GM12878 (cell line): ENCODE data around the gene PTPRD. TPM values are rescaled to one million over a fixed set of nuclear protein-coding genes. Genes with fewer than 3 reads are reported as not detected.

ENCODE experiments used
- ATAC-seq: fragments of 200-7000 bp; cut with Tn5 transposase; 3 replicates; pipeline ENCODE4 v1.9.1; 2020; ENCODE audit warnings: mild to moderate bottlenecking, moderate library complexity
- BruUV-seq: library from RNA; stranded (reverse); fragments of 400-500 nt; replicated peaks from 2 replicates; lab custom pipeline; 2021; lab: Mats Ljungman, UMichigan
- CTCF ChIA-PET: fragments of 300-600 bp; sonication (Branson Sonifier 250); formaldehyde crosslinking; extraction: SDS; loops from one replicate; lab custom pipeline; 2021; ENCODE audit warnings: inconsistent platforms; lab: Yijun Ruan, JAX
- POLR2A ChIA-PET: fragments of 350-600 bp; formaldehyde crosslinking; extraction: SDS; loops from one replicate; lab custom pipeline; 2021; ENCODE audit warnings: inconsistent platforms; lab: Charles Lee
- RAD21 ChIA-PET: fragments of 300-600 bp; sonication (Branson Sonifier 250); formaldehyde crosslinking; loops from one replicate; lab custom pipeline; 2023; ENCODE audit warnings: antibody characterized with exemption; ENCODE audit not compliant: unreplicated experiment; lab: Charles Lee
- SMC1A ChIA-PET: fragments of 300-600 bp; sonication (Branson Sonifier 250); formaldehyde crosslinking; loops from one replicate; lab custom pipeline; 2023; ENCODE audit not compliant: unreplicated experiment, uncharacterized antibody; lab: Charles Lee
- DNase-seq: peaks from one replicate; pipeline ENCODE4 v3.0.0-alpha.2; 2011; ENCODE audit warnings: low read depth, low spot score
- FAIRE-seq: peaks from 3 replicates; lab custom pipeline; 2011; peaks lifted over from hg19 to GRCh38; lab: Jason Lieb, UNC
- H2AFZ ChIP-seq: 2 replicates; pipeline ENCODE4 v1.6.0; 2011; ENCODE audit warnings: low read depth, low read length, control low read depth; ENCODE audit not compliant: control insufficient read depth
- H3K27ac ChIP-seq: 2 replicates; pipeline ENCODE4 v1.5.1; 2011; ENCODE audit warnings: control low read depth; ENCODE audit not compliant: control insufficient read depth, insufficient read depth
- H3K27me3 ChIP-seq, 2 experiments: replicated peaks in 1 of 2; 2 replicates each; pipeline versions ENCODE4 v1.6.0 to v1.6.1; 2011; ENCODE audit warnings: low read length in 1 of 2; ENCODE audit not compliant: control insufficient read depth in 2 of 2, insufficient read depth in 2 of 2
- H3K36me3 ChIP-seq, 2 experiments: 2 replicates each; pipeline ENCODE4 v1.5.1; 2011; ENCODE audit warnings: low read length in 1 of 2; ENCODE audit not compliant: control insufficient read depth in 2 of 2, insufficient read depth in 2 of 2
- H3K4me1 ChIP-seq: 2 replicates; pipeline ENCODE4 v1.6.1; 2011; ENCODE audit warnings: mild to moderate bottlenecking, low read length, moderate library complexity, mixed read lengths; ENCODE audit not compliant: control insufficient read depth, insufficient read depth
- H3K4me2 ChIP-seq: 2 replicates; pipeline ENCODE4 v1.6.0; 2011; ENCODE audit warnings: control low read depth; ENCODE audit not compliant: control insufficient read depth, insufficient read depth
- H3K4me3 ChIP-seq: fragments of 200-600 bp; sonication (generic); 2 replicates; pipeline ENCODE4 v1.5.1; 2016
- H3K79me2 ChIP-seq: 2 replicates; pipeline ENCODE4 v1.6.0; 2011; ENCODE audit warnings: low read length; ENCODE audit not compliant: control insufficient read depth, insufficient read depth
- H3K9ac ChIP-seq: 2 replicates; pipeline ENCODE4 v1.8.0; 2011; ENCODE audit warnings: low read length, control low read depth, mixed read lengths; ENCODE audit not compliant: control insufficient read depth, insufficient read depth
- H3K9me3 ChIP-seq: replicated peaks from 3 replicates; pipeline ENCODE4 v1.5.1; 2011; ENCODE audit warnings: mild to moderate bottlenecking, low read length; ENCODE audit not compliant: control insufficient read depth, insufficient read depth
- H4K20me1 ChIP-seq: 2 replicates; pipeline ENCODE4 v1.6.0; 2011; ENCODE audit not compliant: control insufficient read depth, insufficient read depth
- ATF7 ChIP-seq: fragments of 450-650 bp; IDR thresholded peaks from 2 replicates; pipeline ENCODE4 v1.6.1; 2016; ENCODE audit warnings: low read depth, mild to moderate bottlenecking
- BACH1 ChIP-seq: fragments of 450-650 bp; IDR thresholded peaks from 2 replicates; pipeline ENCODE4 v1.6.1; 2017; ENCODE audit warnings: mild to moderate bottlenecking, borderline replicate concordance
- BRCA1 ChIP-seq: IDR thresholded peaks from 2 replicates; pipeline ENCODE4 v1.6.1; 2011; ENCODE audit warnings: low read depth, low read length, improper control_type of control experiment
- CHD1 ChIP-seq: IDR thresholded peaks from 2 replicates; pipeline ENCODE4 v1.6.1; 2012; ENCODE audit warnings: low read depth, low read length, improper control_type of control experiment
- CHD4 ChIP-seq: fragments of 200-600 bp; sonication (generic); IDR thresholded peaks from 2 replicates; pipeline ENCODE4 v1.6.1; 2016; ENCODE audit warnings: mild to moderate bottlenecking
- GABPA ChIP-seq: IDR thresholded peaks from 2 replicates; pipeline ENCODE4 v1.6.1; 2014; ENCODE audit warnings: antibody characterized with exemption, low read depth, mild to moderate bottlenecking, inconsistent platforms
- NKRF ChIP-seq: fragments of 450-650 bp; conservative IDR thresholded peaks from 2 replicates; pipeline ENCODE4 v1.6.1; 2017; ENCODE audit warnings: mild to moderate bottlenecking, moderate library complexity
- PAX5 ChIP-seq: IDR thresholded peaks from 2 replicates; pipeline ENCODE4 v1.6.1; 2011; ENCODE audit warnings: low read depth, low read length, borderline replicate concordance
- SIN3A ChIP-seq: IDR thresholded peaks from 2 replicates; pipeline ENCODE4 v1.6.1; 2012; ENCODE audit warnings: low read depth, low read length, improper control_type of control experiment
- SREBF1 ChIP-seq: IDR thresholded peaks from 2 replicates; pipeline ENCODE4 v1.6.1; 2012; ENCODE audit warnings: mild to moderate bottlenecking, low read length
- WGBS: methylation state at CpG from one replicate; pipeline ENCODE4 v1.1.6; 2016; ENCODE audit warnings: low lambda C conversion rate; ENCODE audit not compliant: insufficient replicate concordance, insufficient coverage; ENCODE audit errors: missing lambda C conversion rate; 5-methylcytosine and 5-hydroxymethylcytosine counted together
- in situ Hi-C: fragments of 300-500 bp; cut with MboI; formaldehyde crosslinking; loops from 9 replicates; pipeline ENCODE4 v1.14.3; 2018; ENCODE audit warnings: mixed read lengths
- intact Hi-C: fragments of 100-400 bp; cut with micrococcal nuclease; formaldehyde crosslinking; loops from one replicate; pipeline ENCODE4 v1.14.2; 2022; ENCODE audit not compliant: unreplicated experiment
- polyA plus RNA-seq, 11 experiments: library from polyadenylated mRNA; depleted of rRNA in 4 of 11; unstranded in 6 of 11; stranded (reverse) in 5 of 11; fragments of >200 nt; fragmentation: Nextera tagmentation in 4 of 11; fragmentation: Illumina TruSeq in 1 of 11; extraction: Ambion mirVana in 4 of 11; extraction: Trizol in 1 of 11; gene quantifications; 1 replicate in 1 of 11; 2 replicates in 10 of 11; pipeline versions ENCODE4 v1.2.1 to v1.2.3, GENCODE V29; 2011 to 2016; ENCODE audit warnings: inconsistent platforms in 2 of 11, missing spikeins in 2 of 11, low read depth in 1 of 11
- total RNA-seq, 4 experiments: library from RNA; depleted of rRNA in 3 of 4; stranded (reverse); fragments of >200 nt in 3 of 4; fragmentation: Illumina TruSeq in 1 of 4; extraction: Trizol in 1 of 4; gene quantifications; 2 replicates each; pipeline versions ENCODE4 v1.2.1 to v1.2.3, GENCODE V29; 2013 to 2021
- TF ChIP-seq, protein P1 (sequence below): fragments of 450-650 bp; IDR thresholded peaks from 2 replicates; pipeline ENCODE4 v1.6.1; 2017; ENCODE audit warnings: mild to moderate bottlenecking, moderate library complexity
- TF ChIP-seq, protein P2 (sequence below): IDR thresholded peaks from 2 replicates; pipeline ENCODE4 v1.6.1; 2011; ENCODE audit warnings: low read depth, mild to moderate bottlenecking, low read length, moderate library complexity, borderline replicate concordance; ENCODE audit errors: extremely low read depth
- TF ChIP-seq, protein P3 (sequence below): fragments of 450-650 bp; formaldehyde crosslinking; IDR thresholded peaks from 2 replicates; pipeline ENCODE4 v1.4.0; 2020; ENCODE audit warnings: mild to moderate bottlenecking, moderate library complexity
- TF ChIP-seq, protein P4 (sequence below): fragments of 450-650 bp; IDR thresholded peaks from 2 replicates; pipeline ENCODE4 v1.6.1; 2017; ENCODE audit warnings: borderline replicate concordance

Gene PTPRD
- total and polyA plus RNA-seq, 10 of the 15 experiments (the other 5 are each of a cell fraction or from before 2014, with no cell fraction given), result under 0.01 to 0.05 (median 0.01) TPM; not detected in 7

DNA sequence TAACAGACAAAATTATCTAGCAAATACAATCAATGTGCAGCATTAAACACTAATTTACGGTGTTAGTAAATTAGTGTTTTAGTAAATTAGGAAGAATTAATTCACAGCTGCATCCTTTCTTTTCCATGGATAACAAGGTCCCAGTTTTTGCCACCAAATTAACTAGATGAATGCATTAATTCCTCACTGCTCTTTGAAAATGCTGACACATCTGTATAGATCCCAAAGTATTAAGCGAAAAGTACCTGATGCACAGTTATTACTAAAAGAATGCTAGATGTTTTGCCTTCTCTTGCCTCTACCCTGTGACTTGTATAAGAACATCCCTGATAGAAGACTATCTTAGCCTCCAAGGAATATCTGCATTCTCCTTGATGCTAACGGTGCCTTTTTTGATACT, 2200.5 kb downstream of the PTPRD start:
- Histone ChIP-seq H3K9me3 (no peaks in the 10 kb centered on the region), H3K27ac (no peak overlapping the region), H3K36me3 (no peaks in the 10 kb centered on the region), H3K79me2 (no peaks in the 10 kb centered on the region), H3K4me2 (no peak overlapping the region), H4K20me1 (no peaks in the 10 kb centered on the region), H3K27me3 (no peaks in the 10 kb centered on the region), H3K9ac (no peak overlapping the region), H2AFZ (no peak overlapping the region), H3K4me3 (no peak overlapping the region), H3K4me1 (no peaks in the 10 kb centered on the region)
- WGBS, result 23% methylated on average over 3 of the region's 3 CpGs
- BruUV-seq, result no TSS peak
- DNase-seq, result no peak
- ChIA-PET RAD21 (no interaction called here), CTCF (no interaction called here), POLR2A (no interaction called here), SMC1A (no interaction called here)
- in situ Hi-C loops, result no loop called here
- intact Hi-C loops, result no loop called here
- no peak for ATAC-seq
- no peak for TF ChIP-seq NKRF
- TF ChIP-seq SREBF1, result no peak
- no peak for TF ChIP-seq PAX5
- TF ChIP-seq SIN3A, result no peak
- no peak for TF ChIP-seq ATF7
- TF ChIP-seq, protein P1, sequence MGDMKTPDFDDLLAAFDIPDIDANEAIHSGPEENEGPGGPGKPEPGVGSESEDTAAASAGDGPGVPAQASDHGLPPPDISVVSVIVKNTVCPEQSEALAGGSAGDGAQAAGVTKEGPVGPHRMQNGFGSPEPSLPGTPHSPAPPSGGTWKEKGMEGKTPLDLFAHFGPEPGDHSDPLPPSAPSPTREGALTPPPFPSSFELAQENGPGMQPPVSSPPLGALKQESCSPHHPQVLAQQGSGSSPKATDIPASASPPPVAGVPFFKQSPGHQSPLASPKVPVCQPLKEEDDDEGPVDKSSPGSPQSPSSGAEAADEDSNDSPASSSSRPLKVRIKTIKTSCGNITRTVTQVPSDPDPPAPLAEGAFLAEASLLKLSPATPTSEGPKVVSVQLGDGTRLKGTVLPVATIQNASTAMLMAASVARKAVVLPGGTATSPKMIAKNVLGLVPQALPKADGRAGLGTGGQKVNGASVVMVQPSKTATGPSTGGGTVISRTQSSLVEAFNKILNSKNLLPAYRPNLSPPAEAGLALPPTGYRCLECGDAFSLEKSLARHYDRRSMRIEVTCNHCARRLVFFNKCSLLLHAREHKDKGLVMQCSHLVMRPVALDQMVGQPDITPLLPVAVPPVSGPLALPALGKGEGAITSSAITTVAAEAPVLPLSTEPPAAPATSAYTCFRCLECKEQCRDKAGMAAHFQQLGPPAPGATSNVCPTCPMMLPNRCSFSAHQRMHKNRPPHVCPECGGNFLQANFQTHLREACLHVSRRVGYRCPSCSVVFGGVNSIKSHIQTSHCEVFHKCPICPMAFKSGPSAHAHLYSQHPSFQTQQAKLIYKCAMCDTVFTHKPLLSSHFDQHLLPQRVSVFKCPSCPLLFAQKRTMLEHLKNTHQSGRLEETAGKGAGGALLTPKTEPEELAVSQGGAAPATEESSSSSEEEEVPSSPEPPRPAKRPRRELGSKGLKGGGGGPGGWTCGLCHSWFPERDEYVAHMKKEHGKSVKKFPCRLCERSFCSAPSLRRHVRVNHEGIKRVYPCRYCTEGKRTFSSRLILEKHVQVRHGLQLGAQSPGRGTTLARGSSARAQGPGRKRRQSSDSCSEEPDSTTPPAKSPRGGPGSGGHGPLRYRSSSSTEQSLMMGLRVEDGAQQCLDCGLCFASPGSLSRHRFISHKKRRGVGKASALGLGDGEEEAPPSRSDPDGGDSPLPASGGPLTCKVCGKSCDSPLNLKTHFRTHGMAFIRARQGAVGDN, result no peak
- TF ChIP-seq, protein P2, sequence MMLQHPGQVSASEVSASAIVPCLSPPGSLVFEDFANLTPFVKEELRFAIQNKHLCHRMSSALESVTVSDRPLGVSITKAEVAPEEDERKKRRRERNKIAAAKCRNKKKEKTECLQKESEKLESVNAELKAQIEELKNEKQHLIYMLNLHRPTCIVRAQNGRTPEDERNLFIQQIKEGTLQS, result no peak
- no peak for TF ChIP-seq CHD4
- no peak for TF ChIP-seq CHD1
- TF ChIP-seq BRCA1, result no peak
- TF ChIP-seq, protein P3, sequence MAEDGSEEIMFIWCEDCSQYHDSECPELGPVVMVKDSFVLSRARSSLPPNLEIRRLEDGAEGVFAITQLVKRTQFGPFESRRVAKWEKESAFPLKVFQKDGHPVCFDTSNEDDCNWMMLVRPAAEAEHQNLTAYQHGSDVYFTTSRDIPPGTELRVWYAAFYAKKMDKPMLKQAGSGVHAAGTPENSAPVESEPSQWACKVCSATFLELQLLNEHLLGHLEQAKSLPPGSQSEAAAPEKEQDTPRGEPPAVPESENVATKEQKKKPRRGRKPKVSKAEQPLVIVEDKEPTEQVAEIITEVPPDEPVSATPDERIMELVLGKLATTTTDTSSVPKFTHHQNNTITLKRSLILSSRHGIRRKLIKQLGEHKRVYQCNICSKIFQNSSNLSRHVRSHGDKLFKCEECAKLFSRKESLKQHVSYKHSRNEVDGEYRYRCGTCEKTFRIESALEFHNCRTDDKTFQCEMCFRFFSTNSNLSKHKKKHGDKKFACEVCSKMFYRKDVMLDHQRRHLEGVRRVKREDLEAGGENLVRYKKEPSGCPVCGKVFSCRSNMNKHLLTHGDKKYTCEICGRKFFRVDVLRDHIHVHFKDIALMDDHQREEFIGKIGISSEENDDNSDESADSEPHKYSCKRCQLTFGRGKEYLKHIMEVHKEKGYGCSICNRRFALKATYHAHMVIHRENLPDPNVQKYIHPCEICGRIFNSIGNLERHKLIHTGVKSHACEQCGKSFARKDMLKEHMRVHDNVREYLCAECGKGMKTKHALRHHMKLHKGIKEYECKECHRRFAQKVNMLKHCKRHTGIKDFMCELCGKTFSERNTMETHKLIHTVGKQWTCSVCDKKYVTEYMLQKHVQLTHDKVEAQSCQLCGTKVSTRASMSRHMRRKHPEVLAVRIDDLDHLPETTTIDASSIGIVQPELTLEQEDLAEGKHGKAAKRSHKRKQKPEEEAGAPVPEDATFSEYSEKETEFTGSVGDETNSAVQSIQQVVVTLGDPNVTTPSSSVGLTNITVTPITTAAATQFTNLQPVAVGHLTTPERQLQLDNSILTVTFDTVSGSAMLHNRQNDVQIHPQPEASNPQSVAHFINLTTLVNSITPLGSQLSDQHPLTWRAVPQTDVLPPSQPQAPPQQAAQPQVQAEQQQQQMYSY, result no peak
- TF ChIP-seq BACH1, result no peak
- TF ChIP-seq, protein P4, sequence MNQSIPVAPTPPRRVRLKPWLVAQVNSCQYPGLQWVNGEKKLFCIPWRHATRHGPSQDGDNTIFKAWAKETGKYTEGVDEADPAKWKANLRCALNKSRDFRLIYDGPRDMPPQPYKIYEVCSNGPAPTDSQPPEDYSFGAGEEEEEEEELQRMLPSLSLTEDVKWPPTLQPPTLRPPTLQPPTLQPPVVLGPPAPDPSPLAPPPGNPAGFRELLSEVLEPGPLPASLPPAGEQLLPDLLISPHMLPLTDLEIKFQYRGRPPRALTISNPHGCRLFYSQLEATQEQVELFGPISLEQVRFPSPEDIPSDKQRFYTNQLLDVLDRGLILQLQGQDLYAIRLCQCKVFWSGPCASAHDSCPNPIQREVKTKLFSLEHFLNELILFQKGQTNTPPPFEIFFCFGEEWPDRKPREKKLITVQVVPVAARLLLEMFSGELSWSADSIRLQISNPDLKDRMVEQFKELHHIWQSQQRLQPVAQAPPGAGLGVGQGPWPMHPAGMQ, result no peak
- no peak for TF ChIP-seq GABPA
- FAIRE-seq, result no peak
